Tibial nerve (tissue), 4 donors: ENCODE results near the gene LELP1. TPM values are rescaled to one million over a fixed set of nuclear protein-coding genes. Genes with fewer than 3 reads are reported as not detected.
"Not testable (repeated sequence)": the region's sequence is repeated elsewhere in the genome, so short reads cannot be mapped to it uniquely, and the experiment has no call there.

Experiments
- DNase-seq, 2 donors: peaks; one replicate each; pipeline ENCODE4 v3.0.0-alpha.2; 2019; ENCODE audit warnings: low spot score in 2 of 2
- H3K27ac ChIP-seq, 4 donors: fragments of 200-600 bp; sonication (generic) in 3 of 4; one replicate each; pipeline ENCODE4 v1.5.1; 2017 to 2019; ENCODE audit warnings: mild to moderate bottlenecking in 1 of 4
- H3K27me3 ChIP-seq, 2 donors: fragments of 200-600 bp; sonication (generic) in 1 of 2; one replicate each; pipeline versions ENCODE4 v1.5.1 to v1.6.0; 2017 to 2019
- H3K36me3 ChIP-seq, 3 donors: fragments of 200-600 bp; sonication (generic); one replicate each; pipeline ENCODE4 v1.5.1; 2018 to 2019
- H3K4me1 ChIP-seq, 4 donors: fragments of 200-600 bp; sonication (generic) in 3 of 4; one replicate each; pipeline ENCODE4 v1.5.1; 2017 to 2019
- H3K4me3 ChIP-seq, 4 donors: fragments of 200-600 bp; sonication (generic) in 3 of 4; one replicate each; pipeline ENCODE4 v1.5.1; 2017 to 2019; ENCODE audit warnings: mild to moderate bottlenecking in 1 of 4, moderate library complexity in 1 of 4
- H3K9me3 ChIP-seq, 4 donors: fragments of 200-600 bp; sonication (generic) in 3 of 4; one replicate each; pipeline ENCODE4 v1.5.1; 2017 to 2019
- CTCF ChIP-seq, 5 experiments: fragments of 200-600 bp in 3 of 5; fragments of 450-650 bp in 2 of 5; sonication (generic) in 3 of 5; IDR thresholded peaks; one replicate each; pipeline ENCODE4 v1.5.1; 2016 to 2019; ENCODE audit warnings: antibody characterized with exemption in 5 of 5, mild to moderate bottlenecking in 3 of 5, moderate library complexity in 2 of 5
- EP300 ChIP-seq, 2 donors: sonication (generic); formaldehyde crosslinking; IDR thresholded peaks; one replicate each; pipeline ENCODE4 v1.6.1; 2017; ENCODE audit warnings: antibody characterized with exemption in 2 of 2, mild to moderate bottlenecking in 1 of 2
- POLR2A ChIP-seq, 2 donors: fragments of 450-650 bp; IDR thresholded peaks; one replicate each; pipeline ENCODE4 v1.6.1; 2017; ENCODE audit warnings: antibody characterized with exemption in 2 of 2, mild to moderate bottlenecking in 2 of 2, moderate library complexity in 2 of 2
- WGBS, 2 donors: methylation state at CpG; one replicate each; pipeline ENCODE4 v1.1.5; 2018; 5-methylcytosine and 5-hydroxymethylcytosine counted together
- total RNA-seq, 4 donors: library from RNA; depleted of rRNA; stranded (reverse); fragments of >200 nt; gene quantifications; one replicate each; pipeline ENCODE4 v1.1.0, GENCODE V29; 2016

The LELP1 gene
- total RNA-seq, 4 donors from 2014 or later: not detected

DNA sequence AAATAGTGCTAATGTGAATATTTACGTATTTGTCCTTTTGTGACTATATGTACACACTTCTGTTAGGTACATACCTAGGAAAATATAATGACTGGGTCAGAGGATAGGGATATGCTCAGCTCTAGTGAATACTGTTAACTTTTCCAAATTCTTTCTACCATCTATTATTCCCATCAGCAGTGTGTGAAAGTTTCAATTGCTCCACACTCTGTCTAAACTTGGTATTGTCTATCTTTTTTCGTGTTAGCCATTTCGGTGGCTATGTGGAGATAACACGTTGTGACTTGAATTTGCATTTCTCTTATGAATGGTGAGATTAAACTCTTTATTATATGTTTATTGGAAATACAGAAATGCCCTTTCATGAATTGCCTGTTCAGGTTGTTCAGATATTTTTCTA is 22.7 kb upstream of the LELP1 start:
- Histone ChIP-seq H3K27ac (no peak overlapping the region), H3K4me3 (no peak overlapping the region), H3K27me3 (no peaks in the 10 kb centered on the region), H3K9me3 (peaks cover 0 to 31% (median 0%) of the 10 kb centered on the region in 4 donors), H3K36me3 (no peaks in the 10 kb centered on the region), H3K4me1 (no peaks in the 10 kb centered on the region)
- no peak for DNase-seq
- TF ChIP-seq CTCF (IDR thresholded peaks at IDR 0.05): no peak
- no peak for TF ChIP-seq EP300 (IDR thresholded peaks at IDR 0.05)
- no peak for TF ChIP-seq POLR2A (IDR thresholded peaks at IDR 0.05)
- WGBS, 2 donors: 78 to 83% methylated on average over 4 of the region's 4 CpGs

DNA sequence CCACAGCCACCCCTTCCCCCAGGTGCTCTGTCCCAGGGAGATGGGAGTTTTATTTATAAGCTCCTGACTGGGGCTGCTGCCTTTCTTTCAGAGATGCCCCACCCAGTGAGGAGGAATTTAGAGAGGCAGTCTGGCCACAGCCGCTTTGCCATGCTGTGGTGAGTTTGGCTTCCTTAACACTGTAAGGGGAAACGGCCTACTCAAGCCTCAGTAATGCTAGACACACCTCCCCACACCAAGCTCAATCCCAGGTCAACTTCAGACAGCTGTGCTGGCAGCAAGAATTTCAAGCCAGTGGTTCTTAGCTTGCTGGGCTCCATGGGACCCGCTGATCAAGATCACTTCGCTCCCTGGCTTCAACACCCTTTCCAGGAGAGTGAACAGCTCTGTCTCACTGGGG is 14.9 kb upstream of the LELP1 start:
- WGBS, 2 donors: 76% methylated on average over 4 of the region's 4 CpGs
- H3K27me3 ChIP-seq, H3K4me3 ChIP-seq, H3K4me1 ChIP-seq, H3K36me3 ChIP-seq, H3K27ac ChIP-seq, DNase-seq: not testable (repeated sequence)
- peaks cover 0 to 34% (median 0%) of the 10 kb centered on the region in 4 donors for H3K9me3 ChIP-seq

DNA sequence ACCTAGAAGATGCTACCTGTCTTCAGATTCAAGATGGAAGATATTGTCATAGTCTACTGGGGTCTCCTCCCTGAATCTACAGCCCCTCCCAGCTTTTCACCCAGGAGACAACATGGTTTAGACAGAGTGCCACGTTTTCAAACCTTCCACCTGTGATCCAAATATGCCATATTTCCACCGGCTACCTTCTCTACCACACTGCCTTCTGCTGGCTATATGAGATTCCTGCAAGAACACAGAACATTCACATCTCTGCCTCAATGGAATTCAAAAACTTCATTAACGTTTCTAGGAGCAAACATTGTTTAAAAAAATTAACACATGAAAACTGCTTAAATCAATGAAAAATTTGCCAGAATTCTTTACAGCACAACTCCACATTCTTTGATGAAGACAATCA is 12.9 kb upstream of the LELP1 start:
- TF ChIP-seq POLR2A (IDR thresholded peaks at IDR 0.05) (no peak), EP300 (IDR thresholded peaks at IDR 0.05) (no peak), CTCF (IDR thresholded peaks at IDR 0.05) (no peak)
- 10 to 18% methylated on average over 3 of the region's 3 CpGs for WGBS, 2 donors

DNA sequence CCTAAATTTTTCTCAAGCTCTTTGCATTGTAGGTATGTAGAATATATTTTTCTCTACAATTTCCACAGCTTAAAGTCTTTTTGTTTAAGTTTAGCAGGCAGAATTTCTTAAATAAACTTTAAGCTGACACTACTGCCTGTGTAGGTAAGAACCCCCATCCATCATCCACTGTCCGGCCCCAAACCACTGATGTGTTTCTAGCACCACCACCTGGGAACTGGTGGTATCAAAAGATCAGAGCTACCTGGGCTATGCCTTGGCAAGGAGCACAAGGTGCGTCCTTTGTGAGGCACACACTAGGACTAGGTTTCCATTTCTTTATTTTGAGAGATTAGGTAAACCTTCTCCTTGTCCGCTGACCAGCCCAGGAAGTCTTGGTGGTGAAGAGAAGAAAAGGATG is 10.5 kb upstream of the LELP1 start:
- no peaks in the 10 kb centered on the region for H3K27me3 ChIP-seq
- no peaks in the 10 kb centered on the region for H3K4me1 ChIP-seq
- H3K36me3 ChIP-seq: no peaks in the 10 kb centered on the region
- no peaks in the 10 kb centered on the region for H3K9me3 ChIP-seq
- no peak overlapping the region for H3K4me3 ChIP-seq
- WGBS, 2 donors: 31 to 33% methylated on average over 3 of the region's 3 CpGs
- TF ChIP-seq POLR2A (IDR thresholded peaks at IDR 0.05): no peak
- no peak for TF ChIP-seq CTCF (IDR thresholded peaks at IDR 0.05)
- no peak for TF ChIP-seq EP300 (IDR thresholded peaks at IDR 0.05)
- no peak for DNase-seq
- H3K27ac ChIP-seq: no peak overlapping the region

More for the DNA sequence above, 12.9 kb upstream of the LELP1 start:
- Histone ChIP-seq H3K36me3 (no peaks in the 10 kb centered on the region), H3K27ac (no peak overlapping the region), H3K4me3 (no peak overlapping the region), H3K4me1 (no peaks in the 10 kb centered on the region), H3K27me3 (no peaks in the 10 kb centered on the region), H3K9me3 (peaks cover 0 to 17% (median 0%) of the 10 kb centered on the region in 4 donors)
- DNase-seq: no peak

DNA sequence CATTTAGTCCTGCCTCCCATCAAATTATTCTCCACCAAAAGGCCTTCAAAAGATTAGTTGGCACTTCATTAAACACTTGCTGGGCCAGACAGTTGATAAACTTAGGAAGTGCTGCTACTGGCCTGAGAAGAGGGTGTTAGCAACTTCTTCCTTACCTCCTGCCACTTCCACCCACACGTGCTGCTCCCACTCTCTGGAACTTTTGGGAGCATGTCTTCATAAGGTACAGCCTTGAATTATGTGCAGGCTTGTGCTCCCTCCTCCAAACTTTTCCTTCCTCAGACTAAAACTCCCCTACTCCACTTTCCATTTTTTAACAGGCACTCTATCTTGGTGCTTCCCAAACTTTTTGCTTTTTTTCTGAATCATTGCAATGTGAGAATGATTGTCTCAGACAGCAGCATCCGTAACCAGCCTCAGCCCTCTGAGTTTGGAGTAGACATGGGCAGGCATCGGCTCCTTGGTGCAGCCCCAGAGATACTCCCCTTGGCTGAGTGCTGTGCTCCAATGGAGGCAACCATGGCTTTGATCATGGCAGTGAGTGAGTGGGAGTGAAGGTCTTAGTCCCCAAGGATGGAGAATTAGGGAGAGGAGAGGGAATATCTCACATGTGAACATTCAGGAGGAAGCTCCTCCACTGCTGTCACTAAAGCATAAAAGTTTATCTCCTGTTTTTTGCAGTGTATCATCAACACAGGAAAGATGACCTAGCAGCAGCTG is 8.7 kb upstream of the LELP1 start:
- no peak for TF ChIP-seq POLR2A (IDR thresholded peaks at IDR 0.05)
- TF ChIP-seq CTCF (IDR thresholded peaks at IDR 0.05): no peak
- no peak for TF ChIP-seq EP300 (IDR thresholded peaks at IDR 0.05)
- no peak for DNase-seq
- Histone ChIP-seq H3K27me3 (no peaks in the 10 kb centered on the region), H3K4me1 (no peaks in the 10 kb centered on the region), H3K4me3 (no peak overlapping the region), H3K27ac (no peak overlapping the region), H3K36me3 (no peaks in the 10 kb centered on the region), H3K9me3 (no peaks in the 10 kb centered on the region)
- 61 to 64% methylated on average over 3 of the region's 3 CpGs for WGBS, 2 donors
